ENCODE data around the gene OR4F15.

The OR4F15 gene

DNA sequence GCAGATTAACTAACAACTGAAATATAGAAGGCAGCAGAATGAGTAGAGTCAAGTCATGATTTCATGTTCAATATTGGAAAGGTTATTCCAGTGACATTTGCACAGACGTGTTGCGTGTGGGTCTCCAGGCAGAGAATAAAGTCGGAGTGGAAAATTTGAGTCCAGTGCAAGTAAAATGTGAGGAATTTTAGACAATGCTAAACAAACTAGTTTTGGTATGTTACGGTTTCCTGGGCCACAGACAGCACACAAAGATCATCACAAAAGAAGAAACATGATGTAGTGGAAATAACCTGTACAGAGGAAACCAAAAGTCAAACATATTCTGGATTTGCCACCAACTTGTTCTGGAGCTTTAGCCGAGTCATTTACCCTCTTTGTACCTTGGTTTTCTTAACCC, 8.3 kb upstream of the OR4F15 start:
- no peak for DNase-seq (ENCODE audit: low read depth)

DNA sequence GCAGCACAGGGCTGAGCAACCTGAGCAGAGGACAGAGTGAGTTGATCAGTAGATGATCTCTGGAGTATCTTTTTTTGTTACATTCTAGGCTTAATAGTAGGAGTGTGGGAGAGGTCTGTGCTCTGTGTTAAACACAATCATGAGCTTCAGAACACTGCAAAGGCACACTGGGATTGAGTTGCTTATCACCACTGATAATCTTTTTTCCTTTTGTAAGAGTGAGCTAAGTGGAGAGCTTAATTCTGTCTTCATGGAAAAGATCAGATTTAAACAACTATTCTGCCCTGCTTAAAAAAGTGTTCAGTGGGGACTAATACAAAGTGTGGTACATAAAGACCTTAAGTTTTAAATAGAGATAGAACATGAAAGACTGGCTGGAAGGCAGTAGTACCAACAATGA, 7.6 kb upstream of the OR4F15 start:
- no peak for DNase-seq (ENCODE audit: low read depth)

GRCh38 chr15:101804941-101805340, 7.1 kb upstream of the OR4F15 start:
- DNase-seq (ENCODE audit: low read depth), result no peak

GRCh38 chr15:101805605-101806345, 6.2 kb upstream of the OR4F15 start:
- no peak for DNase-seq (ENCODE audit: low read depth)

- DNase-seq (ENCODE audit: low read depth), result no peak
Observed at GRCh38 chr15:101807345-101807945, 4.6 kb upstream of the OR4F15 start.

DNA sequence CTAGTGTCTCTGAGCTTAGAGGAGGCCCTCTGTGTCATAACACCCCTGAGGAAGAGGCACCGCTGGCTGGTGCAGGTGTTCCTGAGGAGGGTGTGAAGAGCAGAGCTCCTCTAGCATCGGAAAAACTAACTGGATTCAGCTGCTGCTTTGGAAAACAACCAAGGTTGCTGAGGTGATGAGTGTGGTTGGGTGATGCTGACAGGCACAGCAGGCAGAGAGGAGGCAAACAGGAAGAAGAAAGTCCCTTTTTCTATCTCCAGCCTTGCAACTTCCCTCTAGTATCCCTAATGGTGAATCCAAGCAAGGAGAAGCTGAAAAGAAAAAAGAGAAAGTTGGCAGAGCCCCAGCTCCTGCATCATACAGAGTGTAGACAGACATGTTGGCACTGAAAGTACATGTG, 3.8 kb upstream of the OR4F15 start:
- no peak for DNase-seq (ENCODE audit: low read depth)

DNA sequence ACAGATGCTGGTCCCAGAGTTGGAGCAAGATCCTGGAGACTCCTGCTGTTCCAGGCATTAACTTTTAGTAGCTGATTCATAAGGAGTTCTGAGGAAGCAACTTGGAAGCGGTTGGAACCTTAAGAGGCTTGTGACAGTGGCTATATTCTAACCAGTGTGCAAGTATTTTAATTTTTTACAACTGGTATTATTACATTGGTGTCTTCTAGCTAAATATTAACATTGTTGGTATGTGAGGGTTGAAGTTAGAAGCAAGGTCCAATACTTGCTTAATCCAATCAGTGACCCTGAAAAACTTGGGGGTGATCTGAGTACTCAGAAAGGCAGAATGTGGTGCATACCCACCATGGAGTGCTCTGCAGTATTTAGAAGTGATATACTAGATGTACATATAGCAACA, 1.5 kb upstream of the OR4F15 start:
- DNase-seq (ENCODE audit: low read depth), result no peak

- no peak for DNase-seq (ENCODE audit: low read depth)
Observed at GRCh38 chr15:101810876-101811275, 1.1 kb upstream of the OR4F15 start.

GRCh38 chr15:101813803-101814534, 2.0 kb downstream of the OR4F15 start:
- no peak for DNase-seq (ENCODE audit: low read depth)

DNA sequence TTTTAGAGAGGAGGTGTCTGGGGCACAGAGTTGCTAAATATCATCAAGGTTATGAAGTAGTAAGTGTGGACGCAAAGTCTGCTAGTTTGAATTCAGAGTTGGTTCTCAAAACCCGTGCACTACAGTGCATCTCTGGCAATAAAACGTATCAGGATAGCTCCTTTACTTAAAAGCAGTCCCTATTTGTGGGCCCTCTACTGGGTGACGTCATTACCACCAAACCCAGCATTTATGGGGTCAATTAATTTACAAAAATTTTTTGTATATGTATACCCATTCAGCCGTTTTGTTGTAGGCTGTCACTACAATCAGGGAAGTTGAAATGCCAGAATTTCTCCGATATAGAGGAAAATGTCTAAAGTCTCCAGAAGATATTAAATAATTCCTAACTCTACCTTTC, 8.8 kb downstream of the OR4F15 start:
- DNase-seq (ENCODE audit: low read depth), result no peak

DNA sequence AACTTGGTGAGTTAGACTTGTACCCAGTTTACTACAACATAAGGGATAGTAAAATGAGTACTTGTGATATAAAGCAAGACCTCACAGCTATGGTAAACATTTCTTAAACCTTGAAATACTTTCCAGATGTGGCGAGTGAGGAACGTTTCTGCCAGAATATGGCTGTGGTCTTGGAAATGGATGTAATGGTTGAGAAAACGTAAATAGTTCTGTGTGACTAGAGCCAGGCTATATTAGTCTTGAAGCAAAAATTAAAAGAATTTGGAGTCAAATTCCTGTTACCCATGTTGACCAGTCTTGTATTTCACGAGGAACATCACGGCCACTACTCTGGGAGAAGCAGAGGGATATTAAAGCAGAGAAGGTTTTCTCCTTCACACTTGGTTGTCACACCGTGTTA, 15.3 kb downstream of the OR4F15 start:
- no peak for DNase-seq (ENCODE audit: low read depth)

DNA sequence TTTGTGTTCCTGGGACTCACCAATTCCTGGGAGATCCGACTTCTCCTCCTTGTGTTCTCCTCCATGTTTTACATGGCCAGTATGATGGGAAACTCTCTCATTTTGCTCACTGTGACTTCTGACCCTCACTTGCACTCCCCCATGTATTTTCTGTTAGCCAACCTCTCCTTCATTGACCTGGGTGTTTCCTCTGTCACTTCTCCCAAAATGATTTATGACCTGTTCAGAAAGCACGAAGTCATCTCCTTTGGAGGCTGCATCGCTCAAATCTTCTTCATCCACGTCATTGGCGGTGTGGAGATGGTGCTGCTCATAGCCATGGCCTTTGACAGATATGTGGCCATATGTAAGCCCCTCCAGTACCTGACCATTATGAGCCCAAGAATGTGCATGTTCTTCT, 16.8 kb downstream of the OR4F15 start:
- no peak for DNase-seq (ENCODE audit: low read depth)

GRCh38 chr15:101841656-101842055, 29.7 kb downstream of the OR4F15 start:
- no peak for DNase-seq (ENCODE audit: low read depth)

- DNase-seq (ENCODE audit: low read depth), result no peak
Observed at GRCh38 chr15:101844916-101845315, 32.9 kb downstream of the OR4F15 start.

DNA sequence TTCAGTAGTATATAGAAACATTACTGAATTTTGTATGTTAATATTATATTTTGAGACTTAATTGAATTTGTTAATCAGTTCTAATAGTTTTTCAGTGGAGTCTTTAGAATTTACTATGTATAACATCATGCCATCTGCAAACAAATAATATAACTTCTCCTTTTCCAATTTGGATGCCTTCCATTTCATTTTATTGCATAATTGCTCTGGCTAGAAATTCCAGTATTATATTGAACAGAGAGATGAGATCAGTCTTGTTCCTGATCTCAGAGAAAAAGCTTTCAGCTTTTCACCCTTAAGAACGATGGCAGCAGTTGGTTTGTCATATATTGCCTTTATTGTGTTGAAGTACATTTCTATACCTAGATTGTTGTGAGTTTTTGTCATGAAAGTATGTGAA, 40.4 kb downstream of the OR4F15 start:
- no peak for DNase-seq (ENCODE audit: low read depth)

Data from stimulated activated CD8-positive, alpha-beta memory T cell treated with anti-CD3 and anti-CD28 coated beads, Interleukin-15, amount 100 ng/mL, for 1 hour (primary cell).